RWPE2 (cell line): Measurements from ENCODE around the gene RPS5.

Source experiments
- ATAC-seq: fragments of 200-7000 bp; cut with Tn5 transposase; 3 replicates; pipeline ENCODE4 v1.9.1; 2021; ENCODE audit warnings: low read depth
- DNase-seq: peaks from one replicate; pipeline ENCODE4 v3.0.0-alpha.2; 2020; ENCODE audit warnings: low spot score
- H3K27ac ChIP-seq: fragments of 450-650 bp; 2 replicates; pipeline ENCODE4 v1.5.1; 2017; ENCODE audit warnings: mild to moderate bottlenecking; ENCODE audit not compliant: poor library complexity, severe bottlenecking
- H3K27me3 ChIP-seq: fragments of 250-450 bp; sonication (Bioruptor Pico); 2 replicates; pipeline ENCODE4 v1.5.1; 2021; ENCODE audit warnings: mild to moderate bottlenecking, moderate library complexity; ENCODE audit not compliant: insufficient read depth, poor library complexity, severe bottlenecking
- H3K36me3 ChIP-seq: fragments of 250-450 bp; sonication (Bioruptor Pico); 2 replicates; pipeline ENCODE4 v1.5.1; 2020; ENCODE audit warnings: low read depth, mild to moderate bottlenecking, moderate library complexity
- H3K4me1 ChIP-seq: fragments of 250-450 bp; sonication (Bioruptor Pico); 2 replicates; pipeline ENCODE4 v1.5.1; 2021; ENCODE audit warnings: mild to moderate bottlenecking, moderate library complexity; ENCODE audit not compliant: insufficient read depth, poor library complexity, severe bottlenecking
- H3K4me3 ChIP-seq: fragments of 250-450 bp; sonication (Bioruptor Pico); 2 replicates; pipeline ENCODE4 v1.5.1; 2021; ENCODE audit warnings: mild to moderate bottlenecking, moderate library complexity; ENCODE audit not compliant: severe bottlenecking
- H3K9me3 ChIP-seq: fragments of 250-450 bp; sonication (Bioruptor Pico); 2 replicates; pipeline ENCODE4 v1.5.1; 2021; ENCODE audit warnings: mild to moderate bottlenecking, moderate library complexity; ENCODE audit not compliant: severe bottlenecking
- CTCF ChIP-seq: fragments of 450-650 bp; IDR thresholded peaks from one replicate; pipeline ENCODE4 v1.5.1; 2017; ENCODE audit warnings: mild to moderate bottlenecking, moderate library complexity; ENCODE audit not compliant: poor library complexity, severe bottlenecking

RPS5 gene

GRCh38 chr19:58366585-58367430 lies 20.3 kb upstream of the RPS5 start:
- Histone ChIP-seq H3K9me3 (no peaks in the 10 kb centered on the region), H3K4me1 (no peaks in the 10 kb centered on the region), H3K36me3 (no peaks in the 10 kb centered on the region), H3K4me3 (no peak overlapping the region), H3K27ac (no peak overlapping the region), H3K27me3 (no peaks in the 10 kb centered on the region)
- DNase-seq, result no peak
- ATAC-seq, result no peak
- no peak for TF ChIP-seq CTCF

- Histone ChIP-seq H3K4me1 (no peaks in the 10 kb centered on the region), H3K27me3 (no peaks in the 10 kb centered on the region), H3K36me3 (no peaks in the 10 kb centered on the region), H3K9me3 (no peaks in the 10 kb centered on the region), H3K27ac (no peak overlapping the region), H3K4me3 (no peak overlapping the region)
- TF ChIP-seq CTCF, result no peak
- DNase-seq (no peak), ATAC-seq (no peak)
These were observed 19.2 kb upstream of the RPS5 start for GRCh38 chr19:58367698-58368454.

- DNase-seq, result peak; percentile 68
These were observed 18.3 kb upstream of the RPS5 start for GRCh38 chr19:58368561-58369360.

GRCh38 chr19:58372311-58373133 lies 14.5 kb upstream of the RPS5 start:
- Histone ChIP-seq H3K4me3 (no peak overlapping the region), H3K36me3 (no peaks in the 10 kb centered on the region), H3K9me3 (no peaks in the 10 kb centered on the region), H3K27me3 (no peaks in the 10 kb centered on the region), H3K4me1 (no peaks in the 10 kb centered on the region), H3K27ac (no peak overlapping the region)
- DNase-seq (no peak), ATAC-seq (no peak)
- TF ChIP-seq CTCF, result no peak

More at GRCh38 chr19:58368561-58369360, 18.3 kb upstream of the RPS5 start:
- Histone ChIP-seq H3K27me3 (no peaks in the 10 kb centered on the region), H3K4me3 (no peak overlapping the region), H3K27ac (no peak overlapping the region), H3K4me1 (no peaks in the 10 kb centered on the region), H3K9me3 (no peaks in the 10 kb centered on the region), H3K36me3 (no peaks in the 10 kb centered on the region)
- no peak for TF ChIP-seq CTCF
- ATAC-seq, result no peak
